Neural cell (in vitro differentiated cells): ENCODE measurements around the gene YY1.

Experiments used
- CTCF ChIP-seq: fragments of 450-650 bp; IDR thresholded peaks from 2 replicates; pipeline ENCODE4 v1.5.1; 2014; ENCODE audit warnings: antibody characterized with exemption, mild to moderate bottlenecking, moderate library complexity; ENCODE audit not compliant: poor library complexity, severe bottlenecking
- EP300 ChIP-seq: fragments of 450-650 bp; conservative IDR thresholded peaks from 2 replicates; pipeline ENCODE4 v1.6.1; 2014; ENCODE audit warnings: antibody characterized with exemption, mild to moderate bottlenecking, moderate library complexity; ENCODE audit not compliant: poor library complexity, severe bottlenecking
- EZH2 ChIP-seq: fragments of 200-600, 300-800 bp; shearing (Covaris generic), sonication (generic); IDR thresholded peaks from 2 replicates; pipeline ENCODE4 v1.6.1; 2014; ENCODE audit warnings: antibody characterized with exemption, low read length, borderline replicate concordance, mild to moderate bottlenecking; ENCODE audit not compliant: insufficient read depth, poor library complexity, severe bottlenecking
- MXI1 ChIP-seq: fragments of 450-650 bp; conservative IDR thresholded peaks from 2 replicates; pipeline ENCODE4 v1.6.1; 2014; ENCODE audit warnings: antibody characterized with exemption, mild to moderate bottlenecking; ENCODE audit not compliant: poor library complexity, severe bottlenecking
- POLR2AphosphoS5 ChIP-seq: IDR thresholded peaks from 2 replicates; pipeline ENCODE4 v1.6.1; 2012
- RAD21 ChIP-seq: fragments of 450-650 bp; conservative IDR thresholded peaks from 2 replicates; pipeline ENCODE4 v1.6.1; 2014; ENCODE audit warnings: antibody characterized with exemption, mild to moderate bottlenecking, moderate library complexity
- REST ChIP-seq: IDR thresholded peaks from 2 replicates; pipeline ENCODE4 v1.6.1; 2012; ENCODE audit warnings: borderline replicate concordance
- SMC3 ChIP-seq: fragments of 450-650 bp; conservative IDR thresholded peaks from 2 replicates; pipeline ENCODE4 v1.6.1; 2014; ENCODE audit warnings: antibody characterized with exemption, mild to moderate bottlenecking, moderate library complexity; ENCODE audit not compliant: poor library complexity
- TAF1 ChIP-seq: IDR thresholded peaks from 2 replicates; pipeline ENCODE4 v1.6.1; 2012; ENCODE audit warnings: low read depth

- TF ChIP-seq CTCF (no peak), TAF1 (no peak), REST (no peak), RAD21 (no peak), EP300 (no peak), EZH2 (no peak), POLR2AphosphoS5 (no peak), MXI1 (no peak), SMC3 (no peak)
Observed at GRCh38 chr14:100268591-100269207, 29.8 kb downstream of the YY1 start.
